ENCODE measurements around the gene CBX6.
A peak's percentile ranks its signal among the peaks of the same experiment; 100 is the strongest.
"Not testable (repeated sequence)": the region's sequence is repeated elsewhere in the genome, so short reads cannot be mapped to it uniquely, and the experiment has no call there.

CBX6 gene

DNA sequence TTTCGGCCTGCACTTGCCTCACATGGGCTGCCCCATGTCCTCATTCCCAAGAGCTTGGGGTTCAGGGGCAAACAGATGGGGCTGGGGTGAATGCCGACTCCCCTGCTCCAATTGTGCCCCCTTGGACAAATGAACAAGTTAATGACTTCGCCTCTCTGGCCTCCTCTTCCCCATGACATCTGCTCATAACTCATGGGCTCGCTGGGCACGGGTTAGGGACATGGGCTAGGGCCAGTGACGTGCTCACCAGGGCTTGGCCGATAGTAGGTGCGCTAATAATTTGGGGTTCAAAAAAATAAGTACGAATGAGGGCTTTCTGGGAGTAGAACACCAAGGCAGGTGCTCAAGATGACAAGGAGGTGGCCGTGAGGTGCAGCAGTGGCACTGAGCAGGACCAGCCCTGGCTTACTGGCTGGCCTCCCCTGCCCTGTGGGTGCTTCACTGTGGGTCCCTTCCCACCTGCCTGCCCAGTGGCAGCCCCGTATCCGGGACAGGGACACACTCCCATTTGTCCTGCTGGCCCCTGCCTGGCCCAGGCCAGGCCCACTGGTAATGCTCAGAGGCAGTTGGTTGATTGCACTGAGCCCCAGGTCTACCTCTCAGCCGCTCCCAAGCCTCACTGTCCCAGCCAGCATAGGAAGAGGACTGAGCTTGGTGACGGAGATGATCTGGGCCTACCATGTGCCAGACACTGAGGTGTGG lies 12.3 kb downstream of the CBX6 start:
- DNase-seq, result no peak

DNA sequence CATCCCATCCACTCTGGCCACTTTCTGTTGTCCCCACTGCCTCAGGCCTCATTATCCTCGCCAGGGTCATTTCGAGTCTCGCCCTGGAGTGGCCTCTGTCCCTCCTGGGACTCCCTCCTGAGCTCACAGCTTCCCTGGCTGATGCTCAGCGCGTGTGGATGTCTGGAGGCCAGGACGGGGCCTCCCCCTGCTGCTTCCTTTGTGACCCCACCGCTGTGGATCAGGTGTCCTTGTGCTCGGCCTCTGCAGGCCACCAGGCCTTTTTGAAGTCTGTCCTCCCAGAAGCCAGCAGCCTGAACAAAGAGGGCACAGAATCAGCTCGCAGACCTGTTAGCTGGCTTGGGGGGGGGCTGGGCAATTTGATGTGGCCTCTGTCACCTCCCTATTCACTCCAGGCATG lies 13.5 kb downstream of the CBX6 start:
- no peak for DNase-seq

DNA sequence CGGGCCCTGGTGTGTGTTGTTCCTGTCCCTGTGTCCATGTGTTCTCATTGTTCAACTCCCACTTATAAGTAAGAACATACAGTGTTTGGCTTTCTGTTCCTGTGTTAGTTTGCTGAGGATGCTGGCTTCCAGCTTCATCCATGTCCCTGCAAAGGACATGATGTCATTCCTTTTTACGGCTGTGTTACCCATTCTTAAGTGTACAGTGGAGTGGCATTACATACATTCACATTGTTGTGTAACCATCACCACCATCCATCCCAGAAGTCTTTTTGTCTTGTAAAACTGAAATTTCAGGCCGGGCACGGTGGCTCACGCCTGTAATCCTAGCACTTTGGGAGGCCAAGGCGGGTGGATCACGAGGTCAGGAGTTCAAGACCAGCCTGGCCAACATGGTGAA lies 17.5 kb downstream of the CBX6 start:
- DNase-seq, result not testable (repeated sequence)

DNA sequence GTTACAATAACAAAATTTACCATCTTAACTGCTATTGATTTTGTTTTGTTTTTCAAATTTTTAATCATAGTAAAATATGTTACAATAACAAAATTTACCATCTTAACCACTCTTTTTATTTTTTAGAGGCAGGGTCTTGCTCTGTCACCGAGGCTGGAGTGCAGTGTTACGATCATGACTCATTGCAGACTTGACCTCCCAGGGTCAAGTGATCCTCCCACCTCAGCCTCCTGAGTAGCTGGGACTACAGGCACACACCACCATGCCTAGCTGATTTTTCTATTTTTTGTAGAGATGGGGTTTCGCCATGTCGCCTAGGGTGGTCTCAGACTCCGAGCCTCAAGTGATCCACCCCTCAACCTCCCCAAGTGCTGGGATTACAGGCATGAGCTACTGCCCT lies 18.1 kb downstream of the CBX6 start:
- DNase-seq, result not testable (repeated sequence)

DNA sequence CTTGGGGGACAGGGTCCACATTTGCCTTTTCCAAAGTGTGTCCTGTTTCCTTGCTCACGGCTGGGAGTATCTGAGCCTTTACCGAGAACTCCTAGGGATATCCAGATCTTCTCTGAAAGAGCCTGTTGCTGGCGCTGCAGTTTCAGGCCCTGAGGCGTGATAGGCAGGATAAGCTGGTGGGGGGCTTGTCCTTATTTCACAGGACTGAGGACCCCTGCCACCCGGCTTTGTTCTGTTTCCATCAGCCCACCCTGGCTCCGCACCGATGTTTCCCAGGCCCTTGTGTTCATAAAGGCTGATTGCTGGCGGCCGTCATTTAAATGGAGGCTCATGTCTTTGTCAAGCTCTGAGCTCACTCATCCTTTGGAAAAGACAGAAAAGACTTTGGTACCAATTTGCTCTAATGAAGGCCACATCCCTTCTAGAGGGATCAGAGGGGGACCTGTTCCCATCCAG lies 18.8 kb downstream of the CBX6 start:
- no peak for DNase-seq

DNA sequence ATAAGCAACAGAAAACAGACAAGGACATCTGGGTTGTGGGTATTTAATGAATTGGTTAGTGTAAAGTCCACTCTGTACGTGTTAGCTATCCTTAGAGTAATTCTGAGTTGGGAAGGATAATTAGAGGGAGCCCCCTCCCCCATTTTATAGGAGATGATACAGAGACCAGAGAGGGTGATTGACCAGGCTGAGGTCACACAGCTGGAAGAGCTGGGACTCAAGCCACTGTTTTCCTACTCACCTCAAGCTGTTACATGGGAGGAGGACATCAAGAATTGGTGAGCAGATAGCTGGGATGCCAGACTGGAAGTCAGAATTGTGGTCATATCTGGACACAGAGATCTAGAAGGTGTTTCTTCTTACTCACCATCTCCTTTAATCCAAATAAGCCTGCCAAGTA lies 19.5 kb downstream of the CBX6 start:
- DNase-seq, result no peak

DNA sequence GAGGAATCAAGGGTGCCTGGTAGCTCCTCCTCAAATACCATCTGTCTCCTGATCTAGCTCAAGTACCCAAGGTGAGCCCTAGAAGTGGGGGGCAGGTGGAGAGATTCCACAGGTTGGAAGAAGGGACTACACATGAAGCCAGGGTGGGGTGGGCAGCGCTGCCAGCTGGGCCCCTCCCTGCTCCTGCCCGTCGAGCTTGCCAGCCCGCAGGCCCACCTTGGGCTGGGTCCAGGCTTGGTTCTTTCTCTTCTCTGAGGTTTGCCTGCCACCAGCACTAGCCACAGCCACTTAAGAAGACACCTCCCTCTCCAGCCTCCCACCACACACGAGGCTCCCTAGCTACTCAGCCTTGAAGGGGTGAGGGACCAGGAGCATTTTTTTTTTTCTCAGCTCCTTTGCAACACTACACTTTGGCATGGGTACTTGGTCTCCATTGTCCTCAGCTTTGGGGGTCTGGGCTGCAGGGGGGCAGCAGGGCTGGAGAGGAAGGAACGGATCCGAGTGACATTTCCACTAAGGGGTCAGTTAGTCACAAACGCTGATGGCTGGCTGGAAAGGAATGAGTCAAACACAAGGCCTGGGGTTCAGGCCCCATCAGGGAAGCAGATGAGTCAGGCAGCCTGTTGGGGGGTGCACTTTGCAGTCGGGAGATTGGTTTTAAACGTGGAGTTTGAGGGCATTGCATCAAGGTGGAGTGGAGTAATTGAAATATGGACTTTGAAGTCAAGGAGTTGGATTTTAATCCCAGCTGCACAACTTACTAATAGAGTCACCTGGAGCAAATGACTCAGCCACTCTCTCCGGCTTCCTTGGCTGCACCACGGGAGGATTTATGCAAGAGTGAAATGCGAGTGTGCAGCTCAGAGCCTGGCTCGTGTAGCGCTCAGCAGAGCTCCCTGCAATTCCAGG lies 20.8 kb downstream of the CBX6 start:
- DNase-seq, result peak; percentile 68

DNA sequence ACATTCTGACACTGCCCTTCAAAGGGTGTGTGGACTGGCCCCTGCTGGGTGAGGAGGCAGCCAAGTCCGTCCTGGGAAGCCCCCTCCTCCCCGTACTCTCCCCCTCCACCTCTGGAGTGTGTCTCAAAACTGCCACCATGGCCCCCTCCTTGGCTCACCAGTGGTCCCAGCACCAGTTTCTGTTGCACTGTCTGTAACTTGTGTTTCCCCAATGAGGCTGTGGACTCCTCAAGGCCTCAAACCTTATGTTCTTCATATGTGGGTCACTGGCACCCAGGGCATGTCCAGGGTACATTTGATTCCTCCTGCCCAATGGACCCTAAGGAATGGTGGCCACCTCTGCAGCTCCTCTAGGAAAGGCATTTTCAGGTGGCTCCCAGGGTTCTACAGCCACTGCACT lies 21.6 kb downstream of the CBX6 start:
- DNase-seq, result no peak

DNA sequence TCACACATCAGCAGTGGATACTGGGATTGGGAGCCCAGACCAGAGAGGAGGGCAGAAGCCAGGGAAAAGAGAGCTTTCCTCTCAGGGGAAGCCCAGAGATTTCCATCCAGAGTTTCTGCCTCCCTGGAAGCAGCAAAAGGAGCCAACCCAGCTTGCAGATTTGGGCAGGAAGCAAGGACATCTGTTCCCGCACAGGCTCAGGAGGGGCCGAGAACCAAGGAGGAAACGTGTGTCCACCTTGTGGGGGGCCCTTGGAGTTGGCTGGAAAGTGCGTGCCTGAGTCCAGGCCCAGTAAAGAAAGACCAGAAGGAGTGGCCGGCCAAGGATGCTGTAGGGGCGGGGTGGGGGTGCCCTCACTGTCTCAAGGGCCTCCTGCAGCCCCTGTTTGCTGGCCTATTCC lies 22.2 kb downstream of the CBX6 start:
- DNase-seq, result no peak

DNA sequence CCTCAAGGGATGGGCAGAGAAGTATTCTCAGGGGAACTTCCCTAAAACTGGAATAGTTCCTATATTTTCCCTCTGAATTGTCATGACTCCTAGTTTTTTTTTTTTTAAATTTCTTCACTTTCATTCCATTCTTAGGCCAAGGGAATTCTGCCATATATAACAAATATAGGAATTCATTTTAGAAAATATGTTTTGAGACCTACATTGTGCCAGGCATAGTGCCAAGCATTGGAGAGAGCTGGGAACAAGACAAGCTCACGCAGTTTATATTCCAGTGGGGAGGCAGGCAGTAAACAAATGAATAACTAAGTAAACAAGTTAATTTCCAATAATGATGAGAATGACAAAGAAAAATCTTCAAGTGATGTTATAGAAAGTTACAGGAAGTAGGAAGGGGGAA lies 25.6 kb downstream of the CBX6 start:
- DNase-seq, result peak; percentile 30

DNA sequence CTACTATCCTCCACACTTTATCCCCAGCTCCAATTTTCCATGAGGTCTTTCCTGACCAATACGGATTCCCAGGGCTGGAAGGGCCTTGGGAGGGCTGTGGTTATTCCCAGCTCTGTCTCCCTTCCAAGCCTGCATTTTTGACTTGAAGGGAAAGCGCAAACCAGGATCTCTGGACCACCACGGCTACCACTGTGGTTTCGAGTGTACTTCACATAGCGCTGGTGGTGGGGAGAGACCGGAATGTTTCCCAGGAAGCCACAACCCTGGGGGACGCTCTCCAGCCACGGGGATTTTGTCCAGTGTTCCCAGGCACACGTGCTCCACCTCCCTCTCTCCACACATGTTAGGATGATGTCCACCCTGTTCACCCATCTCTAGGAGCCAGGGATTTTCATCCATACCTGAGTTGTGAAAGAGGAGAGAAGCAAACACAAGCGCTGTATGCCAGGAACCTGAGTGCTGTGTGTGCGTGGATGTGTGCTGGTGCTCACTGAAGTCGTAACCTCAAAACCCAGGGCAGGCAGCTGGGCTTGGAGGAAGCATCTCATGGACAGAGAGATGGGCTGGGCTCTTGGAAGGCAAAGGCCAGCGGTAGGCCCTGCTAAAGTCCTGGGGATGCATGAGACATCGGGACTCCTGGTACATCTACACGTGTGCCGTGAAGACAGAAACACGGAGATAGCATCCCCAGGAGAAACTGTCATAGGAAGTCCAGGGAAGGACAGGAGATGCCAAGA lies 26.8 kb downstream of the CBX6 start:
- DNase-seq, result peak; percentile 63

DNA sequence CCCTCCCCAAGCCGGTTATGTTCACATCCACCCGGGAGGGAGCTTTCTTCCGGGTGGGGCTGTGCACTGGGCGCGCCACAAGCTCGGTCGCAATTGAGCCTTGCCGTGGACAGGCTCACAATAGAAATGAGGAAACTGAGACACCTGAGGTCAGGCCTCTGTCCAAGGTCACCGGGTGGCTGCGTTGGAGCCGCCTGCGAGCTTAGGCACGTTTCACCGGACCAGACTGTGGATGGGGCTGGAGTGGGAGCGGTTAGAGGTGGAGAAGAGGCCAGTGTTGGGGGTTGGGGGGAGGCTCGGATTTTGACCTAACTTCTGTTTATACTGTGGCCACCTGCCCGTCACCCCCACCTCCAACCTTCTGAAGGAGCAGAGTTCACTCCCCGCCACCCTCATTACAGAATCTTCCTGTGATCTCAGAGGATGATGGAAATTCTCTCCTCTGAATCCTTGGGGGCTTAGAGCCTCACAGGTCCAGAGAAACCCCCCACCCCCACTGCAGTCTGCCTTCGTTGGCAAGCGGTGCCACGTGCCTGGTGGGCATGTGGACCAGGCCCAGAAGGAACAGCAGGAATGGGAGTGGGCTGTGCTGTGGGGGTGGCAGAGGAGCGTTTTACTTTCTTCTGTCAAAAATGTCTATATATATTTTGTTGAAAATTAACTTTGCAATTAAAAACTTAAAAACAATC lies 27.6 kb downstream of the CBX6 start:
- DNase-seq, result no peak

DNA sequence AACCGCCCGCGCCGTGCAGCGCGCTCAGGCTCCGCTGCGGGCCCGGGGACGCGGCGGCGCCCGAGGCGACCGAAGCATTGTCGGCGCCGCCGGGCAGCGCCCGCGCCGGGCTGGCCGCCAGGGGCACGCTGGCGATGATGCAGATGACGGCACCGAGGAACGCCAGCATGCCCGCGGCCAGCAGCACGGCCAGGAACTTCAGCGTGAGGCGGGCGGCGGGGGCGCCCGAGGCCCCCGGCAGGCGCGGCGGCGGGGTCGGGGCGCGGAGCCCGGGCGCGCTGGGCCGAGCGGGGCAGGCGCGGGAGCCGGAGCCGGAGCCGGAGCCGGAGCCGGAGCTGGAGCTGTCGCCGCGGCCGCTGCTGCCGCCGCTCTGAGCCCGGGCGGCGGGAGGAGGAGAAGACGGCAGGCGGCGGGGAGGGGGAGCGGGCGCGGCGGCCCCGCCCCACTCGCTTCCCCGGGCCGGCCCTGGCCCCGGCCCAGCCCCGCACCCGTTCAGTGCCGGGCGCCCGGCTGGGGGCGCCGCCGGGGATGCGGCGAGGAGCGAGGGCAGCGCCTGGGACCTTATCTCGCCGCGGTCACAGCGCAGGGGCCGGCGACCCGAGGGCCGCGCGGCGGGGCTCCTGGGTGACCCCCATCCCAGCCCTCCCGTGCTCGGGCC lies 28.2 kb downstream of the CBX6 start, which contains the start of gene NPTXR:
TSS of gene NPTXR (minus strand) at position 372 of the 658 bp plus-strand sequence.
- peak; percentile 49 for DNase-seq

DNA sequence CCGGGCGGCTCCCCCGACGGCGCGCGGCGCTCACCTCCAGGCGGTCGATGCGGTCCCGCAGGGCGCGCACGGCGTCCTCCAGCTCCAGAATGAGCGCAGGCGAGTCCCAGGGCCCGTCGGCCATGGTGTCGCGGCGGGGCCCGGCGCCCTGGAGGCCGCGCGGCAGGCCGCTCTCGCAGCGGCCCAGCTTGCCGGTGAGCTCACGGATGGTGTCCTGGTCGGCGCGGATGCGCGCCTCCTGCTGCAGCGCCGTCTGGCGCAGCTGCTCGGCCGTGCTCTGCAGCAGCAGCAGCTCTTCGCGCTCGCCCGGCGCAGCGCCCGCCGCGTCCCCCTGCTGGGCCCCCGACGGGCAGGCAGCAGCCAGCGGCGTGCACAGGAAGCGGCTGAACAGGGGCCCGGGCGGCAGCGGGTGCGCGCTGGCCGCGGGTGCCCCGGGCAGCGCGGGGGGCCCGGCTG lies 28.8 kb downstream of the CBX6 start:
- peak; percentile 80 for DNase-seq

DNA sequence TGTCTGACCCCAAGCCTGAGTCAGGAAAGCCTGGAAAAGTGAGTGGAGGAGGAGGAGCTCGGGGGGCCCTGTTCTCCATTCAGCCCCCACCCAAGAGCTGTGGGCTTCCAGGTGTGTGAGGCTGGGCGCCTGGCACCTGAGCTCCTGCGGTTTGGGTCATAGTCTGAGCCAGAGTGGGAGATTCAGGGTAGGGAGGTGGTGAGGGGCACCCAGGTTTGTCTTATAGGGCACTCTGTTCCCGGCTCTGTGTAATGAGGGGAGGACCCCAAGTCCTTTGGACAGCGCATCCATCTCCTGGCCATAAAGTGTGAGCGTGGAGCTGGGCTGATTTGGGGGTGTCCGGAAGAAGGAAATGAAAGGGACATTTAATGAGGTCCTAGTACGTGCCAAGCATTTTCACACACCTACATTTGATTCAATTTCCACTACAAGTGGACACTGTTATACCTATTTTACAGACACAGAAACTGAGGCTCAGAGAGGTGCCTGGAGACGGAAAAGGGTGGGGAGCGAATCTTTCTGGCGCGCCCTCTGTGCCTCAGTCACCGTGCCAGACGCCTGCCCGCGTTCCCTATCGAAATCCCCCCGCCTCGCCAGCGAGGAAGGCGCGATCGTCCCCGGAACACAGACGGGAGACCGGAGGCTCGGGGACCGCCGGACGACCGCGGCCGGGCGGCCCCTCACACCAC lies 29.4 kb downstream of the CBX6 start:
- no peak for DNase-seq

DNA sequence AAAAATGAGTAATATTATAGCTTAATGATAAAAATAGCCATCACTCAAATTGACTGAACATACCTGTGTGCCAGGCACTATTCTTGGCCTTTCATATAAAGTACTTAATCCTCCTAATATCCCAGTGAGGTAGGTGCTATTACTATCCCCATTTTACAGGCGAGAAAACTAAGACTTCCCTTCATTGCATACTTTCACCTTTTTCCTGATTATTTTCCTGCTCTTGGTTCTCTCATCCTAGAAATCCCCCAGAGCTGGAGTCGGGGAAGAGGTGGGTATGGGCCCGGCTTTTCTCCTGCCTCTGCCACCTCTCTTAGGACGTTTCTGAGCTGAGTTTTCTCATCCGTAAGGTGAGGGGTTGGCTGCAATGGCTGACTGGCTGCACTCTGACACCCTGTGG lies 30.4 kb downstream of the CBX6 start:
- no peak for DNase-seq

DNA sequence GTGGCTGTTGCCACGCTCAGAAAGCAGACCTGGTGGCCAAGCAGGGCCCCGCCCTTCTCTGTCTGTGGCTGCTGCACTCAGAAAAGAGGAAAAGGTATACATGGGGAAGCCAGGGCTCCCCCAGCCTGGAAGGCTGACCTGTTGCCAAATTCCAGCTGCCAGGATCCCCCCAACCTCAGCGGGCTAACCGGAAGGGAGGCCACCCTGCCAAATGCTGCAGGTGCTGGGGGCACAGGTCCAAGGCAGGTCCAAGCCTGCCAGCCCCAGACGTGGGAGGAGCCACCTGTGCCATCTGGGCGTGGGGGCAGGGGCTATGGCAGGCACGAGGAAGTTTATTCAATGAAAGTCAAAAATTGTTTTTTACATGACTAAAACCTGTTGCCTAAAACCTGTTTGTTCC lies 30.8 kb downstream of the CBX6 start:
- DNase-seq, result no peak

DNA sequence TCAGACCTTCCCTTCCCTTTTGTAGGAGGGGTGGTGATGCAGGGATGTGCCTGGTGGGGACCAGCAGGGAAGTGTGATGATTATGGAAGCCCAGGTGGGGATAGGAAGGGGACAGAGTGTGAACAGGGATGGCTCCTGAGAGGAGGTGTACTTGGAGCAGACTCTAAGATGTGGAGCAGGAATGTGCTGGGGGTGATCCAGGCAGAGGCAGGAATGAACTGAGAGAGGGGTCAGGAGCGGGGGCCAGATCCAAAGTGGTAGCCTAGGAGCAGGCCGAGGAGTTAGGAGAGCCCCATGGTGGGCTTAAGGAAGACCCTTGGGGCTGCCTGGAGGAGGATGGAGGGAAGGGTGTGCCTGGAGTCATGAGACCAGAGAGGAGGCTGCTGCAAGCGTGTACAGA lies 31.9 kb downstream of the CBX6 start:
- DNase-seq, result no peak

DNA sequence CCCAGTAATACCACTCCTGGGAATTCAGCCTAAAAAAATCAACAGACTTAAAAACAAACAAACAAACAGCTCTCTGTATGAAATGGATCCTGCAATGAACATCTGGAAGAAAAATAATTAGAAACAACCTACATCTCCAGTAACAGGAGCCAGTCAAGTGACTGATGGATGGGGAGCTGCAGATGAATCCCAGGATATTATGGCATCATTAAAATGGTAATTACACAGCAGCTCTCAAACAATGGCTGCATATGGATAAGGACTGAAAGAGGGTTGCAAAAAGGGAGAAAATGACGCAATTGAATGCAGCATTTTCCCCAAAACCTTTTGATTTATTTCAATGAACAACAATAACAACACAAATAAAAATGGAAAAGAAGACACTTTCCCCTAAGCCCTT lies 32.3 kb downstream of the CBX6 start:
- no peak for DNase-seq

DNA sequence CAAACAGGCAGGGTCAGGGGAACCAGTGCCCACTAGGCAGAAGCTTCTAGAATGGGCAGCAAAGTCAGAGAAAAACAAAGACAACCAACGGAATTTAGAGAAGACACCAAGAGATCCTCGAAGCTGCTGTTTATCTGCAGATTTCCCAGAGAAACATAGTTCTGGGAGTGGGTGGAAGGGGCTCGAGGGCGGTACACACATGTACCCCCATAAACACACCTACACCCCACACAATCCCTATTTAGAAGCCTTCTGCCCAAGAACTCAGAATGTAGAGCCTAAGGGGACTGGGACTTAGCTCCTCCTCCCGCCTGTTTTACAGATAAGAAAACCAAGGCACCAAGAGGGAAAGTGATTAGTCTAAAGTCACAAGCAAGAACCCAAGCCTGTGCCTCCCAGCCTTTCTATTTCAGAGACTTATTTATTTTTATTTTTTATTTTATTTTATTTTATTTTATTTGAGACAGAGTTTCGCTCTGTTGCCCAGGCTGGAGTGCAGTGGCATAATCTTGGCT lies 34.5 kb downstream of the CBX6 start:
- DNase-seq, result no peak

DNA sequence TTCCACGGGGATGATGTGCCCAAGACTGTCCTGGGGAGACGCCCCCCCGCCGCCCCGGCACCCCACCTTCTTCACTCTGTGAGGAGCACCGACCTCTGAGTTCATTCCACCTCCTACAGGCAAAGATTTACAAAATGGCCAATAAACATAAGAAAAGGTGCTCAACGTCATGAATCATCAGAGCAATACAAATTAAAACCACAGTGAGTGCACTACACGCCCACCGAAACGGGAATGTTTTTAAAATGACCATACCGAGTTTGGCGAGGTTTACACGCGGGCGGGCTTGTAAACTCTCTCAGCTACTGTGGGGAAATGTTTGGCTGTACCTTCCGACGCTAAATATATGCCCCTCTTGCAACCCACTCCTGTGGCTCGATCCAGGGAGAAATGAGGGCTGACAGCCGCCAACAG lies 36.1 kb downstream of the CBX6 start:
- peak; percentile 19 for DNase-seq

Measured in fibroblast of skin of right biceps (primary cell).